HG03565 (cell line): Measurements from ENCODE around the gene RNF222.
"Not testable (repeated sequence)": the region's sequence is repeated elsewhere in the genome, so short reads cannot be mapped to it uniquely, and the experiment has no call there.

Experiments
- ATAC-seq: cut with Tn5 transposase; IDR thresholded peaks from one replicate; pipeline ENCODE4 v1.9.1; 2021; ENCODE audit warnings: mild to moderate bottlenecking, moderate library complexity; ENCODE audit not compliant: unreplicated experiment

The RNF222 gene

GRCh38 chr17:8382052-8382879, 15.4 kb downstream of the RNF222 start:
- no peak for ATAC-seq

DNA sequence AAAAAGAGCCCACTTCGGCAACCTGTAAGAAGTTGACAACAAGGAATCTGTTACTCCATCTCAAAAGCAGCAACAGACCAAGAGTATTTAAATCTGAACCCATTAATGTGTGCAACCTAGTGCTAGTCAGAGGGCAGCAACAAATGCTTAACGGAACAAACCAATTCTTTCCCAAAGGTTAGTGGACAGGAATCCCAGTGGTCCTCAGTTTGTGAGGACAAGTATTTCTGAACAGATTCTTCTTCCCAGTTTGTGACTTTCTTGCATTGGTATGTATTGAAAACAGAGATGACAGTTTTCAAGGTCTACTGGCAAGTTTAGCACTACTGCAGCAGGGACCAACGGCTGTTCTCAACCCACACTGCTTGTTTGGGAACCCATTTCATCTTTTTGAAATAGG, 17.6 kb downstream of the RNF222 start:
- ATAC-seq = no peak

DNA sequence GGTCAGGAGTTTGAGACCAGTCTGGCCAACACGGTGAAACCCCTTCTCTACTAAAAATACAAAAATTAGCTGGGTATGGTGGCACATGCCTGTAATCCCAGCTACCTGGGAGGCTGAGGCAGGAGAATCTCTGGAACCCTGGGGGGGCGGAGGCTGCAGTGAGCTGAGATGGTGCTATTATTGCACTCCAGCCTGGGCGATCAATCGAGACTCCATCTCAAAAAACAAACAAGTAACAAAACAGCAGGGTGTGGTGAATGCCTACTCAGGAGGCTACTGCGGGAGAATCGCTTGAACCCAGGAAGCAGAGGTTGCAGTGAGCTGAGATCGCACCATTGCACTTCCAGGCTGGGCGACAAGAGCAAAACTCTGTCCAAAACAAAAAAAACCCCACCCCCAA, 19.5 kb downstream of the RNF222 start:
- not testable (repeated sequence) for ATAC-seq

GRCh38 chr17:8377422-8377821, 20.2 kb downstream of the RNF222 start:
- ATAC-seq = no peak

DNA sequence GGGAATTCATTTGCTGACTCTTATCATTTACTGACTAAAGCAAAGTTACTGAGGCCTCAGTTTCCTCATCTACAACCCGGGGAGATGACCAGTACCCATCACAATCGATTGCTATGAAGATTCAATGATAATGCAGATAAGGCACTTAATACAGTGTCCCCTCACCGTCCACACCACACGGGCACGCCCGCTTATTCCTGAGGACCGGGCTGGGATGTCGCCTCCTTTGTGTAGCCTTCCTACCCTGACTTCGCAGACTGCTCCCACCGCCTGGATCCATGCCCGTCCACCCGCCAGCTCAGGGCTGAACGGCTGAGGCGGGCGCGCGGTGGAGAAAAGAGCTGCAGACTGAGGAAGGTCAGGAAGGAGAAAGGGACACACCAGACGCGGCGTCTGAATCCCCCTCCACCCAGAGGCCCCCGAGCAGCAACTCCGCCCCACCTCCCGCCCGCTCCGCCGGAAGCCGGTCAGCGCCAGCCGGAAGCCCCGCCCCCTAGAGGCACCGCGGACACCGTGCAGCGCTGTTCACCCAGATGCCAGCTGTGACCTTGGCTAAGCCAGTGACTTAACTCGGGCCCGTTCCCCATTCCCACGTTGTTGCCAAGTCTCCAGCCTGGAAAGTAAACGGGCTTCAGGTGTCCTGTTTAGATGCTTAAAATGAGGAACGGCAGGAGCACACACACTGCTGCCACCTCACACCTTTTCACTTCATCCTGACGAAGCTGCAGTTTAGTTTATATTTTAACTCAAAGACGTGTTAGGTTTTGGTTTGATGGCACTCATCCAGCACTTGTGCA, 21.2 kb downstream of the RNF222 start, which contains the start of gene KRABD2:
Gene KRABD2 (minus strand): TSS at position 434 of the 797 bp plus-strand sequence.
- peak; percentile 65 for ATAC-seq

DNA sequence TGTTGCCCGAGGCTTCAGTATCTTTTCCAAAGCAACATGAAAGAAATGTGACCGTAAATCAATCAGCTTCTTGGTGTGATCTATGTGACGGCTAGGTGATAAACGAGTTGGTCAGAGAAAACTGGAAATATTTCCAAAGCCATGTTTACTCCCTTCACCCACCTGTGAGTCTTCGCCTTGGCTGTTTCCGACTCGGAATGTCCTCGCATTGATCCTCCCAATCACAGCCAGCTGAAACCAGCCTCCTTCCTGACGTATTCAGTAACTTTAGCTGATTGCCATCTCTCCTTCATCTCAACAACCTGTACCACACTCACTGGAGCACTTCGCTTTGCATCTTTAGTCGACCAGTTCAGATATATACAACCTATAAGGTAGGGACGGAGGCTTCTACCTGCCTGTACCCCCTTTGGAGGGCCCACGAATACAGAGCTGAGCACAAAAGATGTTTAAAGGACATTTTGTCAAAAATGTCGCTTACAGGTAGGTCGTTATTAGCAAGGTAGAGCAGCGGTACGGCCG, 21.8 kb downstream of the RNF222 start:
- no peak for ATAC-seq

DNA sequence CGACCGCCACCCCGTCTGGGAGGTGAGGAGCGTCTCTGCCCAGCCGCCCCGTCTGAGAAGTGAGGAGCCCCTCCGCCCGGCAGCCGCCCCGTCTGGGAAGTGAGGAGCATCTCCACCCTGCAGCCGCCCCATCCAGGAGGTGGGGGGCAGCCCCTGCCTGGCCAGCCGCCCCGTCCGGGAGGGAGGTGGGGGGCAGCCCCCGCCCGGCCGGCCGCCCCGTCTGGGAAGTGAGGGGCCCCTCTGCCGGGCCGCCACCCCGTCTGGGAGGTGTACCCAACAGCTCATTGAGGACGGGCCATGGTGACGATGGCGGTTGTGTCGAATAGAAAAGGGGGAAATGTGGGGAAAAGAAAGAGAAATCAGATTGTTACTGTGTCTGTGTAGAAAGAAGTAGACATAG, 23.8 kb downstream of the RNF222 start:
- ATAC-seq = not testable (repeated sequence)

- no peak for ATAC-seq
Observed at GRCh38 chr17:8372422-8372821, 25.2 kb downstream of the RNF222 start.

GRCh38 chr17:8371786-8372185, 25.8 kb downstream of the RNF222 start:
- ATAC-seq = no peak

- no peak for ATAC-seq
Observed at GRCh38 chr17:8369944-8370343, 27.7 kb downstream of the RNF222 start.

- ATAC-seq = no peak
Observed at GRCh38 chr17:8368193-8368592, 29.4 kb downstream of the RNF222 start.

- ATAC-seq = no peak
Observed at GRCh38 chr17:8366231-8366630, 31.4 kb downstream of the RNF222 start.

DNA sequence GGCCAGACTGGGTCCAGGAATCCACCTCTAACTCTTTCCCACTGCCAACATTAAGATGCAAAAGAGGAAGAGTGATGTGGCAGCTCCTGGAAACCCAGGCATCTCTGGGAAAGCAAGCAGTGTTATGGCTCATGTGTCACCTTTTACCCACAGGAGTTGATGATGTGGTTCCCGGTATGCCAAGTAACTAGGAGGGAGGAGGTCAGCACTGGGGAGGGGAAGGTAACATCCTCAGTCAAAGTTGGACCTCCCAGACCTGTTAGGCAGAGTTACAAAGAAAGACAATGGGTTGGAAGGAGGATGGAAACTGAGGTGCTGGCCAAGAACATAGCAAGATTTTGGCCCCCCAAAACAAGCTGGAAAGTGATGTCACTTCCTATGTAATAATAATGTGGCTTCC, 32.5 kb downstream of the RNF222 start:
- ATAC-seq = no peak

GRCh38 chr17:8362651-8363332, 34.8 kb downstream of the RNF222 start:
- ATAC-seq = no peak

DNA sequence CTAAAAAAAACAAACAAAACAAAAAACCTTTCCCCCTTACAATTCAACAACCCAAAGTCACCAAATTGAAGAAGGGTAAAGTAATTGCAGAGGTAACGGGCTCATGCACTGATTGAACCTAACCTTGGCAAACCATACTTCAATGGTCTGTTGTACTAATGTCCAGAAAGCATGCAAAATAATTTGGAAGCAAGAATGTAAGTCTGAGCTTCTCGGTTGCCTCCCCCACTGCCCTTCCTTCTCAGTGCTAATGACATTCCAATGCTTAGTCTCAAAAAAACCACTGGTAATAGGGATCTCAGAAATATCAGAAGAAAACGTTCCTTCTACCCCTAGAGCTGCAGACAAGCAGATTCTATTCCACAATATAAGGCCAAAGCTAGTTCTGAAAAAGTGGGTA, 36.9 kb downstream of the RNF222 start:
- no peak for ATAC-seq

DNA sequence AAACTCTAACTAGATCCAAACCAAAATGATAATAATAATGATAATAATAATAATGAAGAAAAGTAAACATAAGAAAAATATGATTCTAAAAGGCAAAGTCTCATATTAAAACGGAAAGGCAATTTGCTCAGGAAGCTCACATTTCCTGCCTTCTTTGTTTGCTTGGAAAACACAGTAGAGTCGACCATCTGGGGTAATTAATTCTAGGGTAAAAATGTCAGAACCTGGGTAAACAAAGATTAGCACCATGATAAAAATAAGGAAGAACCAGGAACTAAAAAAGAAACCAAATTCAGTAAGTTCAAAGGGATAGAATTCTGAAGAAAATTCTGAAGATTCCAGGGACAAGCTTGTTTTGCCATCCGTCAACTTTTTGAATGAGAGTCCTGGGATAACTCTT, 37.4 kb downstream of the RNF222 start:
- ATAC-seq = no peak

- no peak for ATAC-seq
Observed at GRCh38 chr17:8359769-8360168, 37.9 kb downstream of the RNF222 start.

DNA sequence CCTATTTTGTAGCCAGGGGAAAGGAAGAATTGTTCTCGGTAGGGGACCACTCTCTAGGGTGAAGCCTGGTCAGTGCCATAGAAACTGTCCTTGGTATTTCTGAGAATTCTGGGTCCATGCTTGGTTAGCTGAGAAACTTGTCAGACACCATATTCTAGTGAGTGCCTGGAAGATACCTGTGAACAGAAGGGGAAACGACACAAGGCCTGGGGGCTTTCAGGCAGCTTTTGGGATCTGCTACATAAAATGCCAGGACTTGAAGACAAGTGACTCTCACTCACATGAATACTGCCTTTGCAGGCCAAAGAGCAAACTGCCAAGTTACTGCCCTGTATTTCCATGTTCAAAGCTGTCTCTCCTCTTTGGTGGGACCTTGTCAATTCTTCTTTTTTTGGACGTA, 39.7 kb downstream of the RNF222 start:
- ATAC-seq = no peak

DNA sequence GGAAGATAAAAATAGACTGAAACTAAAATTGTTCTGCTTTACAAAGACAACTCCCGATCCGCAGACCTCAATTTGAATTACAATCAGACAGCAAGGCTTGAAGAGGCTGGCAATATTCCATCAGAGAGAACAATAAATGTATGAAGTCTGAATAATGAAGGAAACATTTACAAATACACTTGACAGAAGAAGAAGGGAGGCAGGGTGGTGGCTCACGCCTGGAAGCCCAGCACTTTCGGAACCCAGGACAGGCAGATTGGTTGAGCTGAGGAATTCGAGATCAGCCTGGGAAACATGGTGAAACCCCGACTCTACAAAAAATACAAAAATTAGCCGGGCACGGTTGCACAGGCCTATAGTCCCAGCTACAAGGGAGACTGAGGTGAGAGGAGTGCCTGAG, 43.4 kb downstream of the RNF222 start:
- no peak for ATAC-seq

DNA sequence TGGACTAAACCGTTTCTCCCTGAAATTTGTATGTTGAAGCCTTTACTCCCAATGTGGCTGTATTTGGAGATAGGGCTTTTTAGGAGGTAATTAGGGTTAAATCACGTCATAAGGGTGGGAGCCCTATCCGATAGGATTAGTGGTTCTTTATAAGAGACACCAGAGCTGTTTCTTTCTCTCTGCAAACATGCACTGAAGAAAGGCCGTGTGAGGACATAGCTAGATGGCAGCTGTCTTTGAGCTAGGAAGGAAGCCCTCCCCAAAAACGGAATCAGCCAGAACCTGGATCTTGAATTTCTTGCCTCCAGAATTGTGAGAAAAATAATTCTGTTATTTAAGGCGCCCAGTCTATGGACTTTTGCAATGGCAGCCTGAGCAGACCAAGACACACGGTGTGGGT, 43.9 kb downstream of the RNF222 start:
- ATAC-seq = no peak

DNA sequence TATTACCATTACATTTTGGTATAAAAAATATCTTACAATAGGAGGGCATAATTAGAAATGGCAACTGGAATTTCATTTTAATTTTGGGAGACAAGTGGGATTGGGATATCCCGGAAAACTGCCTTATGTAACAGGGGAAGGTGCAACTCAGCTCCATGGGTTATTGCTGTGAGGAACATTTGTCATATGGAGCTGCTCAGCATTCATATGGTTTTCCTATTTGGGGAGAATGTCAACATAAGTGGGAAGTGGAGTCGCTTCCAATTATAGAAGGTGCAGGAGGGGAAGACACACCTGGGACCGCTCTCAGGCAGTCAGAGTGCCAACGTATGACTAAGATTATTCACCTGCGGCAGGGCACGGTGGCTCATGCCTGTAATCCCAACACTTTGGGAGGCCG, 47.3 kb downstream of the RNF222 start:
- no peak for ATAC-seq
